GM21786 (cell line): ENCODE measurements around the gene TNFRSF11A.

ENCODE experiments used
- ATAC-seq: cut with Tn5 transposase; IDR thresholded peaks from one replicate; pipeline ENCODE4 v1.9.1; 2021; ENCODE audit not compliant: unreplicated experiment

Gene TNFRSF11A

DNA sequence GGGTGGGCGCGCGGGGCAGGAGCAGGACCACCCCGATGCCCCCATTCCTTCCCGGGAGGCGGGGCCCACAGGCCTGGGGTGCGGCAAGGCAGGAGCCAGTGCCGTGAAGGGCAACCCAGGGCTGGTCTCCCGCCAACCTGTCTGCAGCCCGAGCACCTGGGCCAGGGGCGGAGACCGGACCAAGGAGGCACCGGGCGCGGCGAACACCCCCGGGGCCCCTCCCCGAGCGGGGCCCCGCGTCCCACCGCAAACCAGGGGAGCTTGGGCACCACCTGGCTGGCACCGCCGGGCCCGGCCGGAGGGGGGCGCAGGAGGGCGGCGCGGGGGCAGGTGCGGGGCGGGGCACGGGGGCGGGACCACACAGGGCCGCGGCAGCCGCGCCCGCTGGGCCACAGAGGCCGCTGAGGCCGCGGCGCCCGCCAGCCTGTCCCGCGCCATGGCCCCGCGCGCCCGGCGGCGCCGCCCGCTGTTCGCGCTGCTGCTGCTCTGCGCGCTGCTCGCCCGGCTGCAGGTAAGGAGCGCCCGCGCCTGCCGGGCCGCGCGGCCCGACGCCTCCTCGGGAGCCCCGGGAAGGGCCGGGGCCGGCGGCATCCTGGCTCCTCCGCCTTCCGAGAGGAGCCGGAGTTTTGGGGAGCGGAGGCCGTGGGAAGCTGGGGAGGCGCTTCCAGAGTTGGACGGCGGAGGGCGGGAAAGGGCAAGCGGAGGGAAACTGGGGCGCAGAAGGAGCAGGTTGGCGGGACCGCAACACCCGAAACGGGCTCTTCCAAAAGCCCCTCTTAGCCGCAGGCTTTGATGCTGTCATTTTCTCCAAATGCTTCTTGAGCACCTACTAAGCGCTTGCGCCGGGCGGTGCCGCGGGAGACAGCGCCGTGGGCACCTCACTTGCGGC is at the start of gene TNFRSF11A:
TNFRSF11A (plus strand) TSS at position 394 of the 889 bp plus-strand sequence; CDS start at position 437, 43 bp downstream.
- peak; percentile 54 for ATAC-seq

DNA sequence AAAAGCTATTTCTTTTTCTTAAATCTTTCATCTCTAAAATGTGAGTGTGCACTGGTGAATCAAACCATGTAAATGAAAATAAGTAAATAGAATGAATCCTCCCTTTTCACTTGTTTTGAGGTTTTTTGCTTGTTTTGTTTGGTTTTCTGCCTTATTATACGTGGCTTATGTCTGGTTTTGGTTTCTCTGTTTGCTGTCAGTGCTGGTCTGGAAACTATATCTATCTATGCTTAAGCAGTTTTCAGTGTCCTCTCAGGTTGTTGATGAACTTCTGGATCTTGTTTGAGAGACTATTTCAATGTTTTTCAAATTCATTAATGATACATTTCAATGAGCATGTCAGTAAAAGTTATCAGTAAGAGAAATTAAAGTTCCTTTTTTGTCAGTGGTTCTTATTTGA is 48.1 kb upstream of the TNFRSF11A start:
- no peak for ATAC-seq

DNA sequence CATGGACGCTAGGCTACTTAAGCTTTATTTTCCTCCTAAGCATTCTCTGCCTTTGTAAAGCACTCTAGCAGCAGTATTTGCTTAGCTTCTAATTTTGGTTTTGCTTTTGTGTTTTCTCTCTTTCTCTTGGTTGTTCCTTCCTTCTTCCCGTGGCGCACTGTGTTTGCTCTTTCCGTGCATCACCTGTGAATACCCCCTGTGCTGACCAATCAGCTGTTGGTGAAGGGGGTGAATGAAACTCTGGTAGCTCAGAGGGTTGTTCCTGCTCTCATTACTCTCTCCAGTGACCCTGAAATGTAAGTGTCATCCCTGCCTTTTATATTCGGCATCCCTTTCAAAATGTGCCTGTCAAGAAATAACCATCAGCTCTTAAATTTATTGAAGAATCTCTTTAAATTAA is 45.5 kb upstream of the TNFRSF11A start:
- no peak for ATAC-seq

DNA sequence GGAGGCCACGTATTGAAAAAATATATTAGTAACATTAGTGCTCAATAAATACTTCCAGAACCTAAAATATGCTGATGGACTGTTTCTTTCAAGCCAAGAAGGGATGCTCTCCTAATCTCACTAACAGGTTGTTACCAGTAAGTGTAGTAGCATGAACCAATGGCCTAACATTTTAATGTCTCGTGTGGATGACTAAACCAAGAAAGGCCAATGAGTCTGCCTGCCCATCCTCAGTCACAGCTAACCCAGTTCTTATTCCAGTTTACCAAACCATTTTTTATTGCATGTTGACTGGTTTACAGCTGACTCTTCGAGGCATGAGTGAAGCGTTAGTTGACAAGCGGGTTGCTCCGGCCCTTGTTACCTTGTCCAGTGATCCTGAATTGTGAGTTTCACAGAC is 45.1 kb upstream of the TNFRSF11A start:
- no peak for ATAC-seq

DNA sequence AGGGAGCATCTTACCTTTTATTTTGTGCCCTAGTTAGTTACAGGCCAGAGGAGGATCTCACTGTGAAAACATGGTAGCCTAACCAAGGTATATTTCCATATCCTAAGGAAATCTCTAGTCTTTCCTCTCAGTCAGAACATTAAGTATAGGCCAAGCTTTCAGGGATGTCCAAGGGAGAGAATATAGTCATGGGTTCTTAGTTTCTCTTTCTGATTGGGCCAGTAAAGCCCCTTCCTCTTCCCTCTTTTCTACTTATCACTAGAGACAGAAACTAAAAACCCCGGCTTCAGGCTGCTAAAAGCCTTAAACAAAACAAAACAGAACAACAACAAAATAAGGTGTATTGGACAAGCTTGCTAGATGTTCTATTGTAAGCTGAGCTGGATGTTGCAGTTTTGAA is 44.3 kb upstream of the TNFRSF11A start:
- no peak for ATAC-seq

DNA sequence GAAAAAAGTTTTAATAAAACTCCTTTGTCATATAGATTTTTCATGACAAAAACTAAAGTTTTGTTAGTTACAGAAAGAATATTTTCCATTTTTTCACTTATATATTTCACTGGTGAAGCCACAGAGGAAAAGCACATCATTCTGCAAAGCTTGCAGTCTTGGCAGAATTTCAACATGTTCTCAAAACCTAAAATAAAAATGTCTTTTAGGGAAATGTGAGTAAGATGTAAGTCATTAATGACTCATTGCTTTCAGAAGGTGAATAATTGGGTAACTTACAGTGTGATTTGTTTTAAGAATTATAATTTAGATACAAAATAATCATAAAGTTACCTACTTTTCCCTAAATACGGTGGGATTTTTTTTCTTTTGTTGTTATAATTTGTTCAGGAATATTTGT is 43.4 kb upstream of the TNFRSF11A start:
- no peak for ATAC-seq

DNA sequence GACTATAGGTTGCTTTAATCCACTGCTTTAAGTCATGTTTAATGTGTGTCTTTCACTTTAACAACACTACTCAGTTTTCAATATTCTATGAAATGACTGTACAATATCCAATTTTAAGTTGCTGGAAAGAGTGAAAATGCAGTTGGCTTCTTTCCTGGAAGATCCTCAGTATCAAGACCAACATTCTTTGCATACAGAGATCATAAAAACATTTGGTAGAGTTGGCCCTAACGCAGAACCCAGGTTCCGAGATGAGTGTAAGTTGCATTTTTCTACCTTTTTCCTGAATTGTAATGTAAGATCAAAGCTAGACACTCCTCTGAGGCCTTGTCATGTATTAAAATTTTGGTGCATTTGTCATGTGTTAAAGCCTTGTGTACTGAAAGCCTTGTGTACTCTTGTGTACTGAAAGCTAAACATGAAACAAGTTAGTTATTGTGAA is 42.9 kb upstream of the TNFRSF11A start:
- no peak for ATAC-seq

DNA sequence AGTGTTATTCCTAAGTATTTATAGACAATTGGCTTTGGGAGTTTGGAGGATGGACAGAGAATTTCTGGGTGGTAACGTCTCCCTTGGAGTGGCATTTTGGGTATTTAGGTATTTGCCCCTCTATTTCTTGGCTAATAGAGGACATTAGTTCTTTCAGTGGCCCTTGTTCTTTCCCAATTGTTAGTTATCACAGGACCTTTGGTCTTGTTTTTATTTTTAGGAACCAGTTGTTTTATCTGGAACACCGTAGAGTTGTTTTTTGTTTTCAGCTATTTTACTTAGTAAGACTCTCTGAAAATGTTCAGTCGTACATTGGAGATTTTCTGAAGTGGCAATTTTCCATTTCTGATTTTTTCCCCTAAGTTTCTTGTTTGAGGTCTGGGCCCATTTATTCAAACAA is 40.5 kb upstream of the TNFRSF11A start:
- no peak for ATAC-seq

DNA sequence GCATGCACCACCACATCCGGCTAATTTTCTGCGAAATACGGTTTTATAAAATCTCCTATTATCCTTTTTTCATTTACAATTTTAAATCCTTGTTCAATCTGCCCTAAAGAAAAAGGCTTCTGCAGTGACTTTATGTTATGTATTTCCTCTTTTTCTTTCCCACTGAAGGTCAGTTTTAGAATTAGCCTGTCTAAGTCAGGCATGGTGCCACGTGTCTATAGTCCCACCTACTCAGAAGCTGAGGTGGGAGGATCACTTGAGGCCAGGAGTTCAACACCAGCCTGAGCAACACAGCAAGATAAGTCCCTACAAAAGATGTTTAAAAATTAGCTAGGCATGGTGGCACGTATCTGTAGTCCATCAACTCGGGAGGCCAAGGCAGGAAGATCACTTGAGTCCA is 39.8 kb upstream of the TNFRSF11A start:
- no peak for ATAC-seq

DNA sequence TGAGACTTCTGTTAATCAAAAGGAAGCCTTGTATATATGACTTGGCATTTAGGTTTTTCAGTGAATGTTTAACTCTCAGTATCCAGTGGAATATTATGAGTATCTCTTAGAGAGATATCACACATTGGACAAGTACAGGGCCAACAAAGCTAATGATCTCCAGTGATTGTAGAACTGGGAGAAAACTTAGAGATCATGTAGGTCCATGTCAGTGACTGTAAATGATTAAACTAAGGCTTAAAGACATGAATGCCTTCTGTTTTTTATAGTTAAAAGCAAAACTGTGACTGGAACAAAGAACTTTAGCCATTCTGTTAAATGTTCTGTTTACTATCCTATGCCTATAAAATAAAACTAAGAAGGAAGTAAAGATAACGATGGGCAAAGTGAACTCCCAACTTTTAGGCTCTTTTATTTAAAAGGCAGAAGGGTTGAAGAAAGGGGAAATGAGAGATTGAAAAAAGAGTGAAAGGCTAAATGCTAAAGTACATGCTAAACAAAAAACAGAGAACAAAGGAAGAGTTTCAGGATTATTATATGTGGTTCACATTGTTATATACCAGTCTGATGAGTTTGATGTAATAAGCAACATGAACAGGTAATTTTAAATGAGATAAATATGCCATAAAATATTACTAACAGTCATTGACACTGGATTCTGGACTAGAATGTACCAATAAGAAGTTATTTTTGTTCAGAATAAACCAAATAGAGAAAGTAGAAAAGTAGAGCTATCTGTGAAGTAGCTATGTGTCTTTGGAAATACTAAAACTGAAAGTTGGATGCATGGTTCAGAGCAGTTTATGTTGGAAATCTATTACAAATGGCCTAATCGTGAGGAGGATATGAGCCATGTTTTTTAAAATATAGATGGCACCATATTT is 37.1 kb upstream of the TNFRSF11A start:
- ATAC-seq, result peak; percentile 37

DNA sequence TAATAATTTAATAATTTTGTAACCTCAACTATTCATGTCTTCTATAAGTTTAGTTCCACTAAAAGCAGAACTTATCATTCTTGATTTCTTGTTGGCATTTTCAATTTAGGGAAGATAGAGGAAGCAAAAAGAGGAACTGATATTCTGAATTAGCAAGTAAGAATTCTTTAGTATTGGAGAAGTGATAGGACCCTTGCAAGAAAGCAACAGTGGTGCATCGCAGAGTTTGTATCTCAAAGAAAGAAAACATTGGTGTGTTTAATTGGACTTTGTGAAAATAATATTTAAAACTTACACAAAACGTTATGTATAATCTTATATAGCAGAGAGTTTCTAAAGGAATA is 36.5 kb upstream of the TNFRSF11A start:
- peak; percentile 64 for ATAC-seq

DNA sequence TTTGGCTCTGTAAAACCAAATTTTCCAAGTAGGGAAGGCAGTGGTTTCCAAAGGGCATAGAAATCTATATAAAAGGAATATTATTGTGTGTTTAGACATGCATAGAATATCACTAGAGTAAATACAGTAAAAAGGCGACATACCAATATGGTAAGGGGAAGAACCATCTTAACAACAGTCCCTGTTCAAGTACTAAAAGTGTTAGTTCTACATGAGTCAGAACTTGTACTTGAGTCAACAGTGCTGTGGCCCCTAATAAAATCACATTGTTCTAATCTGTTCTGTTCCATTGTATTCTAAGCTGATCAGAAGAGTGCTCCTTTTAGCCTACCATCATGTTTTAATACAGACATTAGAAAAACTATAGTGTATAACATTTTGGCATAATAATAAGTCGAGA is 36.1 kb upstream of the TNFRSF11A start:
- peak; percentile 75 for ATAC-seq

DNA sequence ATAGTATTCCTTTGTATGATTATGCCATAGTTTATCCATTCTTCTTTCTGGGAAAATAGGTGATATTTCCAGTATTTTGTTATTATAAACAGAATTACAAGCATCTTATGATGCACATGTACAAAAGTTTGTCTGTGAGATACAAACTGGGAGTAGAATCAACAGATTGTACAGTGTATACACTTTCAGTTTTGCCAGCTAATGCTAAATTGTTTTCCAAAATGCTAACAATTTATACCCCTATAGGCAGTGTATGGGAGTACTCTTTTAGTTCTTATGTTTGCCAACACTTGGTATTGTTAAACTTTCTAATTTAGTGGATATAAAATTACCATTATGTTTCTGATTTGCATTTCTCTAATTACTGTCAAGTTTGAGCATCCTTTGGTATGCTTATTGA is 31.0 kb upstream of the TNFRSF11A start:
- no peak for ATAC-seq

DNA sequence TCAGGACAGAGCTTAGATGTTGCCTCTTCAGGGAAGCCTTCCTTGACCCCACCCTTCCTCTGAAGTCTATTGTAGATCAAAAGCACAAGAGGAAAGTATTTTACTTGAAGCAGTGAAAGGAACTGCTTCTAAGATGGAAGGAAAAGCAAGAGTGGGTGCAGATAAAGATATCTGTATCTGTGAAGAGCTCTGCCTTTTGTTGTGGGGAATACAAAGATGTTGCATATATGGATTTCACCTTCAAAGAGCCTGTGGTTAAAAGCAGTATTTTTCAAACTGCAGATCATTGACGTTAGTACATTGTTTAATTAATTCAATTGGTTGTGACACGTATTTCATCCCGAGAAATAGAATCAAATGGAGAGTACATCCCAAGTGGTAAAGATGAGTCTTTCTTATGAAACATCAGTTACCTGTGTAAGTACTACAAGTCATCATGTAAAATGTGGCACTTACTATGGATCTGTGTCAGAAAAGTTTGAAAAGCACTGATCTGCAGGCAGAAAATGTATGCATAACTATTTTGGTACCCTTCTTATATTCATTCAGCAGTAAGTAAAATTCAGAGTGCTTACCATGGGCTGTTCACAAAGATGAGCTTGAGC is 24.6 kb upstream of the TNFRSF11A start:
- ATAC-seq, result no peak

DNA sequence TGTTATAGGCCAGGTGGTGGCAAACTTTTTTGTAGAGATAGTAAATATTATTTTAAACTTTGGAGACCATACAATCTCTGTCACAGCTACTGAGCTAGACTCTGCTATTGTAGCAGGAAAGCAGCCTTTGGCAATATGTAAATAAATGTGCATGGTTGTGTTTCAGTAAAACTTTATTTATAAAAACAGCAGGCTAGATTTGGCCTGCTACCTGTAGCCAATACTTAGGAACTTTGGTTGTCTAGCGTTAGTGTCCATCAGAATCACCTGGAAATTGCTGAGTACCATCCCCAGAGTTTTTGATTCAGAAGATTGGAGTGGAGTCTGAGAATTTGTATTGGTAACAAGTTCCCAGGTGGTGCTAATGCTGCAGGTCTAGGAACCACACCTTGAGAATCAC is 23.8 kb upstream of the TNFRSF11A start:
- ATAC-seq, result no peak

DNA sequence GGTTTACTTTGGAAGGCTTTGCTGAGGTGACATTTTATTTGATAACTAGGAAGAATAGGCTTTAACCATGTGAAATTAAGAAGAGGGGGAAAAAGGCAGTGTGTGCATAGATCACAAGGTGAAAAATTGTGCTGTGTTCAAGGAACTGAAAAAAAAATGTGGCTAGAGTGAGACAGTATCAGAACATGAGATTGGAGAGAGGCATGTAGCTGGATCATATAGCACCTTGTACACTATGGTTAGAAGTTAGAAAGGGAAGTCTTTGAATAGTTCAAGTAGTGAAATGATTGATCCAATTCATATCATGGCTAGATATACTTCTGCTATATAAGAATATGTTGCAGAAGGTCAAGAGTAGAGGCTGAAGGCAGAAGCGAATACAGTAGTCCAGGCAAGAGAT is 12.3 kb upstream of the TNFRSF11A start:
- ATAC-seq, result no peak

DNA sequence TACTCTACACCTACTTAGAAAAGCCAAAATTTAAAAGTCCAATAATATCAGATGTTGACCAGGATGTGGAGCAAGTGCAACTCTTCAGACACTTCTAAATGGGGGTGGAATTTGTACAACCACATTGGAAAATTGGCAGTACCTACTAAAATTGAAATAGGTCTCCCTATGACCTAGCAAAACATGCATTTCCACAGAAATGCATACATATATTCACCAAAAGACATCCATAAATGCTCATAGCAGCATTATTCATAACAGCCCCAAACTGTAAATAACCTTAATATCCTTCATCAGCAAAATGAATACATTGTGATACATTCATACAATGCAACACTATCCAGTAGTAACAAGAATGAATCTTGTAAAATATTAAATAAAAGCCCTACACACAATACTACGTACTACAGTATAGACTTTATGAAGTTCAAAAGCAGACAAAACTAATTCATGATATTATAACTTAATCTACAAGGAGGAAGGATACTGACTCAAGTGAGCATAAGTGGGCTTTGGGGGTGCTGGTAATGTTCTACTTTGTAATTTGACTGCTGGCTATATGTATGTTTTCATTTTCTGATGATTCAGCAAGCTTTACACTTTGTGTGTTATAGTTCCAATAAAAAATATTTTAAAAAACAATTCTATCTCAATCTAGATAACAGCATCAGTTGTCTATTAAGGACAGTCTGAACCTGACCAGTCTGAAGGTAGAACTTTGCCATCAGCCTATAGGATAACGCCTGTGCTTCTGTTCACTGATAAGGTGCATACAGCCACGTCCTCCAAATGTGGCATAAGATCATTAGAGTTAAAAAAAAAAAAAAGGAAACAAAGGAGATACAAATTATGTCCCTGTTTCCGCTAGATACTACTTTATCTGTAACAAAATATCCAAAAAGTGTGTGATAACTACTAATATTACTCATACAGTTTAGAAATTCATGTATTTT is 6.6 kb upstream of the TNFRSF11A start:
- ATAC-seq, result no peak

DNA sequence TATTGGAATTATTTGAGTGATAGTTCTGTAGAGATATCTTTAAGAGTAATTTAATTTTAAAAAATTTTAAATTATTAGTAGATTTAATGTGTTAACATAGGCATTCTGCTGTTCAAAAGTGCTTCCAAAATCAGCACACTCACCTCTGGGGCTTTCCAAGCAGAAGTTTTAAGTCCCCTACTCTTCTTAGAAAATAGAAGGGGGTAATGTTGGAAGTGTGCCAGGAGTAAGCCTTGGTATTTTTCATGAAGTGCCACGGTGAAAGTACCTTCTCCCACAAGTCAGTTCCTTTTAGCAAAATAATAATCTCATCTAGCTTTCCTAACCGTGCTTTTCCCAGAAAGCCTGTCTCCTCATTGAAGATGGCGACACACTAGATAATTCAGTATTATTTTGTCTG is 3.9 kb upstream of the TNFRSF11A start:
- ATAC-seq, result no peak

DNA sequence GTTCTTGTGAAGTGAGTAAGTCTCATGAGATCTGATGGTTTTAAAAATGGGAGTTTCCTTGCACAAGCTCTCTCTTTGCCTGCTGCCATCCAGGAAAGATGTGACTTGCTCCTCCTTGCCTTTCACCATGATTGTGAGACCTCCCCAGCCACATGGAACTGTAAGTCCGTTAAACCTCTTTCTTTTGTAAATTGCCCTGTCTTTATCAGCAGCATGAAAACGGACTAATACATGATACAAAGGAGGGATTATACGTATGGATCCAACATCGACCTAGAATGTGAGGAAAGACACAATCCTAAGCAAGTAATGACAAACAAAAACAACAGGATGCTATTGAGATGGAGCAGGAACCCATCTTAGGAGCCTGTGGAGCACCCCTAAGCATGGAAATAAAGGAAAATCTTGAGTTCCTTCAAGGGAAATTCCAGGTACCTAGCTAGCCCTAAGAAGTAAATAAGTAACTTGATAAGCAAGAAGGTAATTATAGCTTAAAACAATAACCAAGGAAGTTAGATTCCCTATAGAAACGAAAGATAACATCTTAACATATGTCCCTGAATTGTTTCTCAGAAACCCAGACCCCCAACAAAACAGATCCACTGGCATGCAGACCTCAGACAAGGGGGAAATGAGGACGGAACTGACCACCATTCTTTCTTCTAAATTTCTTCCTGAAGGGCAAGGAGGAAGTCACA is 1.5 kb upstream of the TNFRSF11A start:
- ATAC-seq, result no peak
